NCI-H345 (cell line): Measurements from ENCODE around the gene MCEMP1.
A peak's percentile ranks its signal among the peaks of the same experiment; 100 is the strongest.

Experiments
- DNase-seq: peaks from one replicate; lab custom pipeline; 2025; lab: John Stamatoyannopoulos, UW

MCEMP1 gene

DNA sequence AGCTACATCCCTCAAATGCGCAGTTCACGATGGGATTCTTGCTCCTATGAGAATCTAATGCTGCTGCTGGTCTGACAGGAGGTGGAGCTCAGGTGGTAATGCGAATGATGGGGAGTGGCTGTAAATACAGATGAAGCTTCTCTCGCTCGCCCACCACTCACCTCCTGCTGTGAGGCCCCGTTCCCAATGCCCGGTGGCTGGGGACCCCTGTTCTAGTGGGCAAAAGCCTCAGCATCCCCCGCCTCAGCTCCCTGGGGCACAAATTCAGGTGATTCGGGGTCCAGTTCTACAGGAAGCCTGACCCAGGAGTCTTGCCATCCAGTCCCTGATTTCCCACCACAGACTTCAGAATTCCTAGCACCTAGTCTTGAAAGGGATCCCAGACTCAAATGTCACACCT is 4.4 kb upstream of the MCEMP1 start:
- DNase-seq: no peak

DNA sequence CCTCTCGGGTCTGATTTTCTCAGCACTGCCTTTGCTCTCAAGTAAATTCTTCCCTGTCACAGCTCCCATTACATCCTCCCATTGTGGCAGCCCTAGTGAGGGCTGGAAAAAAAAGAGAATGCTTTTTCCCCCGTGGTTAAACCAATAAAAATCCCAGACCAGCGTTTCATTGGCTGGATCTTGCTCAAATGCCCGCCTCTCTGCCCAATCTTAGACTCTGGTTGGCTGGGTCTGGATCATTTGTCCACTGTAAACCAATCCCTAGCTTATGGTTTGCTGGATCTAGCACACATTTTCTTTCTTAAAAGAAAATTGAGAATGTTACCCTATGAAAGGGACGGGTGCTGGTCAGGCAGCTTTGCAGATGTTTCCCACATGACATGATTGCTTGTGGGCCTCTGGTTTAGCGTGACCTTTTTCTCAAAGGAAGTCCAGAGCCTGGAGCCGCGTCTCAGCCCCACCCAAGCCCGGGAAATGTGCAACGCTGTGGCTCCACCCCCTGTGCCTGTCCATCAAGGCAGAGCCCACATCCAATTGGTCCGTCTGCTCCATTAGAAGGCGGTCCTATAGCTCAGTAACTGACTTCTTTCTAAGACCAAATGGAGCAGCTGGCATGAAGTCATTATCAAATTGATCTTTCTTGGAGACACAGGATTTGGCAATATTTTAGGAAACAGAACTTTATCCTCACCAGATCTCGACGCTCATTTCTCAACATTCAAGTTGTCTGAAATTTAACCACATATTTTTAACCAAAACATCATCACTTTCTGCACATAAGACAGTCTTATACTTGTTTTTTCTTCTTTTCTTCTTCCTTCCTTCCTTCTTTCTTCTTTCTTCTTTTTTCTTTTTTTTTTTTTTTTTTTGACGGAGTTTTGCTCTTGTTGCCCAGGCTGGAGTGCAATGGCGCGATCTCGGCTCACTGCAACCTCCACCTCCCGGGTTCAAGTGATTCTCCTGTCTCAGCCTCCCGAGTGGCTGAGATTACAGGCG is 2.6 kb upstream of the MCEMP1 start:
- DNase-seq: no peak

GRCh38 chr19:7676376-7676775 is 514 bp upstream of the MCEMP1 start:
- no peak for DNase-seq

GRCh38 chr19:7677669-7678311 is 900 bp downstream of the MCEMP1 start:
- no peak for DNase-seq

- peak; percentile 49 for DNase-seq
Observed at GRCh38 chr19:7678971-7679751, 2.3 kb downstream of the MCEMP1 start.

DNA sequence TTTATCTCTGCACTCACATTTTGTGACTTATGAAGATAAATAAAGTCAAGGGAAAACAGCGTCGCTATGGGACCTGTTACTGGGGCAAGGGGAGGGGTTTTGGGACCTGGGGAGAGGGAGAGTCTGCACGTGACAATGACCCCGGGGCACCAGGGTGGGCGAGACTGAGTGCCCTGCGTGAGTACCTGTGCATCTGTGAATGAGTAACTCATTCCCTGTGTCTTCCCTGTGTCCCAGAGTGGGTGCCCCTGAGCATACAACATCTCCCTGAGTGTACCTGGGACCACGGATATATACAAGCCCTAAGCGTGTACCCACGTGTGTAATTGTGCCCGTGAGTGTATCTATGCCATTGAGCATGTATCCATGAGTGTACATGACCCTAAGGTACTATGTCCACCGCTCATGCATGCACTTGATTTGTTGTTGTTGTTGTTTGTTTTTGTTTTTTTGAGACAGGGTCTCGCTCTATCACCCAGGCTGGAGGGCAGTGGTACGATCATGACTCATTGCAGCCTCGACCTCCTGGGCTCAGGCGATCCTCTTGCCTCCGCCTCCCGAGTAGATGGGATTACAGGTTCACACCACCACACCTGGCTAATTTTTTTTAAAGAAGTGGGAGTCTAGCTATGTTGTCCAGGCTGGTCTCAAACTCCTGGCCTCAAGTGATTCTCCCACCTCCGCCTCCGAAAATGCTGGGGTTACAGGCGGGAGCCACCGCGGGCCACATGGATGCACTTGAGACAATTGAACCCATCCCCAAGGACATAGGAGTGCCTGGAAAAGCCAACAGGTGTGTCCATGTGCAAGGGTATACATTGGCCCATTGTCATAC is 3.1 kb downstream of the MCEMP1 start:
- DNase-seq: no peak

- DNase-seq: peak; percentile 87
Observed at GRCh38 chr19:7680606-7681339, 3.9 kb downstream of the MCEMP1 start, which contains the start of gene TRAPPC5. Gene TRAPPC5, plus strand, starts transcription at chr19:7680833. Its CDS starts 1,421 bp downstream, at chr19:7682254.

DNA sequence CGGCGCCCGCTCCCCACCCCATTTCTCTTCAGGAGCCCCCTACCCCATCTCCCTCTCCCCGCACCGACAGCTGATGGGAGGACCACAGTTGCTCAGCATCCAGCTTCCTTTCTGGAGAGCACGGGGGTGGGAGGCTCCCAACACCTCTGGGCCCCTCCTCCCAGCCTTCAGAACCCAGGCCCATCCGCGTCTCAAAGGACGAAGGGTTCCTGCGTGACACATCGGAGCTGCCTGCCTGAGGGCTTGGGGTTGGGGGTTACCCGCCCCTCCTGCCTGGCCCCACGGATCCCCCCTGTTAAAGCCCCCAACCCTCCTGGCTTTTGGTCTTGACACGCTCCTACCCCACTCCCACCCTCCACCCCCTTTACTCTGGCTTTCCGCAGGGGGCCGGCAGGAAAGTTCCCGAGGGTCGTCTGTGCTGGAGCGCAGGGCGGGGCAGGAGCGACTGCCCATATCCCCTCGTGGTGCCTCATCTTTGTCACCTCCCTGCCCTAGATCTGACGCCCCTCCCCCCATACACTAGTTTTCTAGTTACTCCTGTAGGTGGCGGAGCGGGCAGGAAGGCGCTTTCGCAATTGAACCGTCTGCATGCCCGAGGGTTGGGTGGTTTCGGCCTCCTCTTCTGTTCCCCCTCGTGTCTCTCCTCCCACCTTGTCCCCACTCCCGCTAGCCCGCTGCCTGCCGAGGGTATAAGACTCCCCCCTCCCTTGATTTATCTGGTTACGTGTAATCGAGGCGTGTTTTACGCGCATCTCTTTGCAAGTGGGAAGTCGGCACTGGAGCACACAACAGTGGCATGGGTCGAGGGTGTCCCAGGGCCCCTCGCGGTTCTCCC is 4.7 kb downstream of the MCEMP1 start:
- no peak for DNase-seq

- no peak for DNase-seq
Observed at GRCh38 chr19:7682175-7682855, 5.4 kb downstream of the MCEMP1 start.

- DNase-seq: no peak
Observed at GRCh38 chr19:7685546-7686445, 8.9 kb downstream of the MCEMP1 start.

GRCh38 chr19:7687177-7687576 is 10.3 kb downstream of the MCEMP1 start:
- DNase-seq: no peak

DNA sequence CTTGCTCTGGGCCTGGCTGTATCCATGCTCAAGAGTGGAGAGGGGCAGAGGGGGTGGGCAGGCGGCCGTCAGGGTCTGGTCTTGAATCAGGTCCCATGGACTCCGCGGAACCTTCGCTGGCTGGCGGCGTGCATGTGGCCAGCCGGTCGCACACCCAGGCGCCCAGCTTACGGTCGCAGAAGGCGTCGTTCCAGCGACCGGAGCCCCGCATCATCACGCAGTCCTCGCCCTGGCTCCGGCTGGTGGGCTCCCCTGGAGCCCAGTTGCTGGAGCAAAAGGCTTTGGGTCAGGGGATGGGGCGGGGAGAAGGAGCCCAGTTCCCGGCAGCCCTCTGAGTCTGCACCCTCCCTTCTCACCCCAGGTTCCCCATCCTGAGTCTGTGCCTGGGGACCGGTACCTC is 12.3 kb downstream of the MCEMP1 start:
- DNase-seq: no peak

GRCh38 chr19:7690779-7691258 is 13.9 kb downstream of the MCEMP1 start:
- DNase-seq: no peak

- no peak for DNase-seq
Observed at GRCh38 chr19:7691497-7691896, 14.6 kb downstream of the MCEMP1 start.

GRCh38 chr19:7692417-7693088 is 15.7 kb downstream of the MCEMP1 start:
- DNase-seq: no peak

DNA sequence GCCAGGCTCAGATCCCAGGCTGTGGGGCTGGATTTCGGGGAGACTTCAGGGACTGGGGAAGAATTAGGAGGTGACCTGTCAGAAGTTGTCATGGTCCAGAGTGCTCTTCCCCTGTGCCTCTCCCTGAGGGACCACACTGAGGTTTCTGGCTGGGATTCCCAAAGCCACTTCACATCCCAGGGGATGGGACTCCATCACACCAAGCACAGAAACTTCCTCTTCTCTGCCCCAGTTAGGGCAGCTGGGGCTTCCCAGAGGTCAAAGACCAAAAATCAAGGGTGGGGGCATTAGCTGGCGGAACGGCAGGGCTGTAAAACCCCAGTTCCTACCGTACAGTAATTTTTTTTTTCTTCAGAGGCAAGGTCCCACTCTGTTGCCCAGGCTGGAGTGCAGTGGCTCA is 17.6 kb downstream of the MCEMP1 start:
- no peak for DNase-seq

DNA sequence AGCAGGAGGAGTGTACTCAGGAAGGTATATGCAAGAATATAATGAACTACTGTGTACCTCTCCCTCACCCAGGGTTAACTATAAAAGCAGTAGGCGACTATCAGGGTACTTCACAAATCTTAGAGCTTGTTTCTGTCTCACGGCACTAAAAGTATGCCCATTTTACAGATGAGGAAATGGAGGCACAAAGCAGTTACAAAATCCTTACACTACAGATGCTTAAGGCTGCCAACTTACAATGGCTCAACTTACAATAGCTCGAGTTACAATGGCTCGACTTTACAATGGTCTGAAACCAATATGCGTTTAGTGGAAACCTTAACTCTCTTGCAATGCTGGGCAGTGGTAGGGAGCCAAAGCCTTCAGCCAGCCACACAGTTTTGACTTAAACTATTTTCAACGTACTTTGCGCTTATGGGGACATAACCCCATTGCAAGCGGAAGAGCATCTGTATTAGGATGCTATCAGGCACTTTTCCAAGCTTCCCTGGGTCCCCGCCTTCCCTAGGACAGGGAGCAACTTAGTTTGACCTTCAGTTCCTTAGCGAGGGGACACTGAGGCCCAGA is 20.9 kb downstream of the MCEMP1 start:
- no peak for DNase-seq
